GM06990 (cell line): ENCODE results near the gene APOC1.
"Not testable (repeated sequence)": the region's sequence is repeated elsewhere in the genome, so short reads cannot be mapped to it uniquely, and the experiment has no call there.

ENCODE experiments used
- DNase-seq: peaks from one replicate; pipeline ENCODE4 v3.0.0-alpha.2; 2011; ENCODE audit not compliant: insufficient read length; ENCODE audit errors: extremely low read depth
- H3K27me3 ChIP-seq: replicated peaks from 2 replicates; pipeline ENCODE4 v1.6.0; 2011; ENCODE audit warnings: low read length; ENCODE audit not compliant: control insufficient read depth, insufficient read depth
- H3K36me3 ChIP-seq: 2 replicates; pipeline ENCODE4 v1.5.1; 2011; ENCODE audit warnings: low read length; ENCODE audit not compliant: control insufficient read depth, insufficient read depth
- H3K4me3 ChIP-seq: replicated peaks from 2 replicates; pipeline ENCODE4 v1.5.1; 2011; ENCODE audit warnings: low read depth, mild to moderate bottlenecking, control low read depth, low read length
- CTCF ChIP-seq: IDR thresholded peaks from 2 replicates; pipeline ENCODE4 v1.5.1; 2011; ENCODE audit warnings: low read length, control low read depth, mild to moderate bottlenecking, inconsistent platforms; ENCODE audit not compliant: insufficient read depth, poor library complexity, severe bottlenecking

APOC1 gene

GRCh38 chr19:44908074-44908835 is 6.2 kb upstream of the APOC1 start:
- no peak for DNase-seq
- Histone ChIP-seq H3K36me3 (peaks cover 3% of the 10 kb centered on the region), H3K4me3 (no peak overlapping the region), H3K27me3 (no peaks in the 10 kb centered on the region; the same call in 1 of the 2 replicates)
- TF ChIP-seq CTCF, result no peak

- Histone ChIP-seq H3K27me3 (no peaks in the 10 kb centered on the region; the same call in 1 of the 2 replicates), H3K4me3 (no peak overlapping the region), H3K36me3 (peaks cover 3% of the 10 kb centered on the region)
- no peak for TF ChIP-seq CTCF
- DNase-seq, result no peak
Measured at GRCh38 chr19:44908836-44909261, 5.6 kb upstream of the APOC1 start.

- H3K36me3 ChIP-seq, result no peaks in the 10 kb centered on the region
- DNase-seq, result no peak
- H3K27me3 ChIP-seq, result no peaks in the 10 kb centered on the region; the same call in 1 of the 2 replicates
- no peak for TF ChIP-seq CTCF
- H3K4me3 ChIP-seq, result no peak overlapping the region
Measured at GRCh38 chr19:44909775-44910174, 4.6 kb upstream of the APOC1 start.

GRCh38 chr19:44911896-44912295 is 2.5 kb upstream of the APOC1 start:
- not testable (repeated sequence) for H3K27me3 ChIP-seq, H3K4me3 ChIP-seq, H3K36me3 ChIP-seq, DNase-seq

GRCh38 chr19:44912854-44913253 is 1.6 kb upstream of the APOC1 start:
- Histone ChIP-seq H3K36me3 (no peaks in the 10 kb centered on the region), H3K27me3 (no peaks in the 10 kb centered on the region), H3K4me3 (no peak overlapping the region)
- TF ChIP-seq CTCF, result no peak
- no peak for DNase-seq

- DNase-seq, H3K4me3 ChIP-seq: not testable (repeated sequence)
Measured at GRCh38 chr19:44913512-44914432, 636 bp upstream of the APOC1 start.

More at GRCh38 chr19:44913512-44914432, 636 bp upstream of the APOC1 start:
- H3K27me3 ChIP-seq, H3K36me3 ChIP-seq: not testable (repeated sequence)
